Measurements from ENCODE around the gene NLRX1.

NLRX1 gene

GRCh38 chr11:119194811-119195440, 26.4 kb downstream of the NLRX1 start:
- no peak overlapping the region for H3K9ac ChIP-seq (ENCODE audit: low read length)
- H3K27ac ChIP-seq (ENCODE audit: low read depth, low read length): no peak overlapping the region
- no peaks in the 10 kb centered on the region for H3K27me3 ChIP-seq (ENCODE audit: low read length)
- no peaks in the 10 kb centered on the region for H3F3A ChIP-seq (ENCODE audit: insufficient read depth)
- no peaks in the 10 kb centered on the region for H4K20me1 ChIP-seq (ENCODE audit: low read depth, low read length)
- H3K4me2 ChIP-seq (ENCODE audit: low read depth, low read length, poor library complexity, severe bottlenecking): no peak overlapping the region
- no peaks in the 10 kb centered on the region for H3K9me3 ChIP-seq (ENCODE audit: insufficient read depth, low read length)
- H3K9me2 ChIP-seq (replicated peaks; ENCODE audit: insufficient read depth, low read length): no peaks in the 10 kb centered on the region
- no peaks in the 10 kb centered on the region for H3K36me3 ChIP-seq (ENCODE audit: low read length)
- no peak overlapping the region for H2AFZ ChIP-seq (ENCODE audit: low read depth, low read length, severe bottlenecking)
- no peaks in the 10 kb centered on the region for H3K79me2 ChIP-seq (ENCODE audit: insufficient read depth, low read length)
- TF ChIP-seq CTCF (IDR thresholded peaks at IDR 0.05; ENCODE audit: insufficient read depth, low read length, poor library complexity, severe bottlenecking): no peak
- no peak for TF ChIP-seq EZH2phosphoT487 (conservative IDR thresholded peaks at IDR 0.05; ENCODE audit: low read length)
- H3K4me3 ChIP-seq (ENCODE audit: insufficient read depth, low read length, poor library complexity, severe bottlenecking): no peak overlapping the region

GRCh38 chr11:119195680-119196079, 27.2 kb downstream of the NLRX1 start:
- H3K36me3 ChIP-seq (ENCODE audit: low read length): no peaks in the 10 kb centered on the region
- no peak overlapping the region for H3K4me3 ChIP-seq (ENCODE audit: insufficient read depth, low read length, poor library complexity, severe bottlenecking)
- TF ChIP-seq EZH2phosphoT487 (conservative IDR thresholded peaks at IDR 0.05; ENCODE audit: low read length): no peak
- no peak for TF ChIP-seq CTCF (IDR thresholded peaks at IDR 0.05; ENCODE audit: insufficient read depth, low read length, poor library complexity, severe bottlenecking)
- no peak overlapping the region for H2AFZ ChIP-seq (ENCODE audit: low read depth, low read length, severe bottlenecking)
- H3K9ac ChIP-seq (ENCODE audit: low read length): no peak overlapping the region
- no peaks in the 10 kb centered on the region for H3K27me3 ChIP-seq (ENCODE audit: low read length)
- no peaks in the 10 kb centered on the region for H3F3A ChIP-seq (ENCODE audit: insufficient read depth)
- no peak overlapping the region for H3K27ac ChIP-seq (ENCODE audit: low read depth, low read length)
- no peaks in the 10 kb centered on the region for H3K9me3 ChIP-seq (ENCODE audit: insufficient read depth, low read length)
- no peaks in the 10 kb centered on the region for H4K20me1 ChIP-seq (ENCODE audit: low read depth, low read length)
- H3K4me2 ChIP-seq (ENCODE audit: low read depth, low read length, poor library complexity, severe bottlenecking): no peak overlapping the region
- no peaks in the 10 kb centered on the region for H3K79me2 ChIP-seq (ENCODE audit: insufficient read depth, low read length)
- no peaks in the 10 kb centered on the region for H3K9me2 ChIP-seq (replicated peaks; ENCODE audit: insufficient read depth, low read length)

GRCh38 chr11:119196833-119197483, 28.4 kb downstream of the NLRX1 start:
- no peak overlapping the region for H3K9ac ChIP-seq (ENCODE audit: low read length)
- no peak overlapping the region for H3K4me3 ChIP-seq (ENCODE audit: insufficient read depth, low read length, poor library complexity, severe bottlenecking)
- H3K4me2 ChIP-seq (ENCODE audit: low read depth, low read length, poor library complexity, severe bottlenecking): no peak overlapping the region
- H2AFZ ChIP-seq (ENCODE audit: low read depth, low read length, severe bottlenecking): no peak overlapping the region
- no peaks in the 10 kb centered on the region for H3F3A ChIP-seq (ENCODE audit: insufficient read depth)
- H4K20me1 ChIP-seq (ENCODE audit: low read depth, low read length): no peaks in the 10 kb centered on the region
- H3K36me3 ChIP-seq (ENCODE audit: low read length): no peaks in the 10 kb centered on the region
- H3K9me2 ChIP-seq (replicated peaks; ENCODE audit: insufficient read depth, low read length): no peaks in the 10 kb centered on the region
- no peaks in the 10 kb centered on the region for H3K9me3 ChIP-seq (ENCODE audit: insufficient read depth, low read length)
- H3K27me3 ChIP-seq (ENCODE audit: low read length): no peaks in the 10 kb centered on the region
- no peaks in the 10 kb centered on the region for H3K79me2 ChIP-seq (ENCODE audit: insufficient read depth, low read length)
- no peak for TF ChIP-seq EZH2phosphoT487 (conservative IDR thresholded peaks at IDR 0.05; ENCODE audit: low read length)
- peak; percentile 96 for TF ChIP-seq CTCF (IDR thresholded peaks at IDR 0.05; ENCODE audit: insufficient read depth, low read length, poor library complexity, severe bottlenecking)
- no peak overlapping the region for H3K27ac ChIP-seq (ENCODE audit: low read depth, low read length)

Measured in SU-DHL-6 (cell line).